ENCODE data around the gene PPP1R14D.
"Not testable (repeated sequence)": the region's sequence is repeated elsewhere in the genome, so short reads cannot be mapped to it uniquely, and the experiment has no call there.

DNA sequence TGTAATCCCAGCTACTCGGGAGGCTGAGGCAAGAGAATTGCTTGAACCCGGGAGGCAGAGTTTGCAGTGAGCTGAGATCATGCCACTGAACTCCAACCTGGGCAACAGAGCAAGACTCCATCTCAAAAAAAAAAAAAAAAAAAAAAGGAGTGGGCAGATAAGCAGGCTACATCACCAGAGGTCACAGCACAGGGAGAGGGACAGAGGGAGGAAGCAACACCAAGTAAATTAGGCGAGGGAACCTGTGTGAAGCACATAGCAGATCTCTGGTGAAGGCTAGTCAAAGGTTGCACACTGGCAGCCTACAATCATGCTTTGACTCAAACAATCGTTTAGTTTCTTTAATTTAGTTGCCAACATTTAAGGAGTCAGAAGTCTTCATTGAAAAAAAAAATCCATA, 32.6 kb upstream of the PPP1R14D start:
- TF ChIP-seq, protein P1, sequence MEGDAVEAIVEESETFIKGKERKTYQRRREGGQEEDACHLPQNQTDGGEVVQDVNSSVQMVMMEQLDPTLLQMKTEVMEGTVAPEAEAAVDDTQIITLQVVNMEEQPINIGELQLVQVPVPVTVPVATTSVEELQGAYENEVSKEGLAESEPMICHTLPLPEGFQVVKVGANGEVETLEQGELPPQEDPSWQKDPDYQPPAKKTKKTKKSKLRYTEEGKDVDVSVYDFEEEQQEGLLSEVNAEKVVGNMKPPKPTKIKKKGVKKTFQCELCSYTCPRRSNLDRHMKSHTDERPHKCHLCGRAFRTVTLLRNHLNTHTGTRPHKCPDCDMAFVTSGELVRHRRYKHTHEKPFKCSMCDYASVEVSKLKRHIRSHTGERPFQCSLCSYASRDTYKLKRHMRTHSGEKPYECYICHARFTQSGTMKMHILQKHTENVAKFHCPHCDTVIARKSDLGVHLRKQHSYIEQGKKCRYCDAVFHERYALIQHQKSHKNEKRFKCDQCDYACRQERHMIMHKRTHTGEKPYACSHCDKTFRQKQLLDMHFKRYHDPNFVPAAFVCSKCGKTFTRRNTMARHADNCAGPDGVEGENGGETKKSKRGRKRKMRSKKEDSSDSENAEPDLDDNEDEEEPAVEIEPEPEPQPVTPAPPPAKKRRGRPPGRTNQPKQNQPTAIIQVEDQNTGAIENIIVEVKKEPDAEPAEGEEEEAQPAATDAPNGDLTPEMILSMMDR (IDR thresholded peaks at IDR 0.05) = not testable (repeated sequence)
- TF ChIP-seq POLR2A (IDR thresholded peaks at IDR 0.05) = not testable (repeated sequence)
